Panc1 (cell line): ENCODE data around the gene CRK.

Experiments
- CTCF ChIP-seq: fragments of 450-650 bp; IDR thresholded peaks from 2 replicates; pipeline ENCODE4 v1.5.1; 2017; ENCODE audit warnings: mild to moderate bottlenecking
- POLR2AphosphoS5 ChIP-seq: IDR thresholded peaks from 2 replicates; pipeline ENCODE4 v1.6.1; 2012; ENCODE audit warnings: mild to moderate bottlenecking, low read depth, low read length, moderate library complexity
- REST ChIP-seq, 2 experiments: IDR thresholded peaks; 2 replicates each; pipeline ENCODE4 v1.6.1; 2011 to 2012; ENCODE audit warnings: low read depth in 2 of 2, control low read depth in 1 of 2, low read length in 1 of 2, mild to moderate bottlenecking in 1 of 2, moderate library complexity in 1 of 2; ENCODE audit not compliant: insufficient read depth in 1 of 2
- SIN3A ChIP-seq: IDR thresholded peaks from 2 replicates; pipeline ENCODE4 v1.6.1; 2012; ENCODE audit warnings: low read depth, mild to moderate bottlenecking, low read length, moderate library complexity, borderline replicate concordance; ENCODE audit not compliant: insufficient read depth
- TCF7L2 ChIP-seq: IDR thresholded peaks from 2 replicates; pipeline ENCODE4 v1.6.1; 2011; ENCODE audit warnings: mild to moderate bottlenecking, low read depth, low read length, inconsistent platforms

GRCh38 chr17:1454541-1454940 lies 1.5 kb downstream of the CRK start:
- TF ChIP-seq CTCF (no peak), SIN3A (no peak), REST (IDR thresholded peaks at IDR 0.05; ENCODE audit: insufficient read depth in 1 of 2, low read depth in 2 of 2, low read length in 1 of 2) (no peak), POLR2AphosphoS5 (no peak), TCF7L2 (no peak)
